HCT116 (cell line): Measurements from ENCODE around the gene MYH14.

Experiments
- CTCF ChIP-seq, 3 experiments: fragments of 200-600 bp in 1 of 3; sonication (generic) in 1 of 3; IDR thresholded peaks in 2 of 3; conservative IDR thresholded peaks in 1 of 3; 2 replicates each; pipeline ENCODE4 v1.5.1; 2012 to 2017; ENCODE audit warnings: low read depth in 2 of 3, low read length in 2 of 3, antibody characterized with exemption in 1 of 3, borderline replicate concordance in 1 of 3, control low read depth in 1 of 3, mild to moderate bottlenecking in 1 of 3, mixed read lengths in 1 of 3, mixed run types in 1 of 3, moderate library complexity in 1 of 3; ENCODE audit not compliant: insufficient read depth in 1 of 3
- FOSL1 ChIP-seq: IDR thresholded peaks from 2 replicates; pipeline ENCODE4 v1.6.1; 2012; ENCODE audit warnings: low read depth
- RAD21 ChIP-seq: IDR thresholded peaks from 2 replicates; pipeline ENCODE4 v1.6.1; 2012; ENCODE audit warnings: low read depth, mild to moderate bottlenecking
- REST ChIP-seq: IDR thresholded peaks from 2 replicates; pipeline ENCODE4 v1.6.1; 2012; ENCODE audit warnings: low read depth
- ZFX ChIP-seq: fragments of 450-650 bp; IDR thresholded peaks from 2 replicates; pipeline ENCODE4 v1.6.1; 2017

GRCh38 chr19:50318438-50318837 is 115.0 kb downstream of the MYH14 start:
- TF ChIP-seq ZFX (no peak), CTCF (IDR thresholded peaks at IDR 0.05 in 2 of 3, conservative IDR thresholded peaks at IDR 0.05 in 1 of 3; ENCODE audit: borderline replicate concordance in 1 of 3, insufficient read depth in 1 of 3, low read depth in 2 of 3, low read length in 2 of 3) (no peak), FOSL1 (no peak), RAD21 (no peak), REST (no peak)
